Right lobe of liver (tissue), 4 donors: Measurements from ENCODE around the gene KIF26A.

ENCODE experiments used
- POLR2A ChIP-seq: fragments of 450-650 bp; IDR thresholded peaks from one replicate; pipeline ENCODE4 v1.6.1; 2017; ENCODE audit warnings: antibody characterized with exemption, mild to moderate bottlenecking
- TF ChIP-seq, protein P1 (sequence below), 4 donors: fragments of 200-600 bp in 3 of 4; fragments of 450-650 bp in 1 of 4; IDR thresholded peaks; one replicate each; pipeline versions ENCODE4 v1.5.1 to v1.8.0; 2016 to 2022; ENCODE audit warnings: antibody characterized with exemption in 4 of 4, mild to moderate bottlenecking in 2 of 4
- donor health status: DM: no; HTN: no; CAD: no.
- donor health status: DM: no; HTN: no; CAD: no.
- donor health status: DM: no; HTN: yes; CAD: no.

DNA sequence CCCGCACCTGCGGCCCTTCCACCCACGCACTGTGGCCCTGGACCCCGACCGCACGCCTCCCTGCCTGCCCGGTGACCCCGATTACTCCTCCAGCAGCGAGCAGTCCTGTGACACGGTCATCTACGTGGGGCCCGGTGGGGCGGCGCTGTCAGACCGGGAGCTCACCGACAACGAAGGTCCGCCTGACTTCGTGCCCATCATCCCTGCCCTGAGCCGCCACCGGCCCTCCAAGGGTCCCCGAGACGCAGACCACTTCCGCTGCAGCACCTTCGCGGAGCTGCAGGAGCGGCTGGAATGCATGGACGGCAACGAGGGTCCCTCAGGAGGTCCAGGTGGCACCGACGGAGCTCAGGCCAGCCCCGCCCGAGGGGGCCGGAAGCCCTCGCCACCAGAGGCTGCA, 36.7 kb downstream of the KIF26A start:
- TF ChIP-seq, protein P1, sequence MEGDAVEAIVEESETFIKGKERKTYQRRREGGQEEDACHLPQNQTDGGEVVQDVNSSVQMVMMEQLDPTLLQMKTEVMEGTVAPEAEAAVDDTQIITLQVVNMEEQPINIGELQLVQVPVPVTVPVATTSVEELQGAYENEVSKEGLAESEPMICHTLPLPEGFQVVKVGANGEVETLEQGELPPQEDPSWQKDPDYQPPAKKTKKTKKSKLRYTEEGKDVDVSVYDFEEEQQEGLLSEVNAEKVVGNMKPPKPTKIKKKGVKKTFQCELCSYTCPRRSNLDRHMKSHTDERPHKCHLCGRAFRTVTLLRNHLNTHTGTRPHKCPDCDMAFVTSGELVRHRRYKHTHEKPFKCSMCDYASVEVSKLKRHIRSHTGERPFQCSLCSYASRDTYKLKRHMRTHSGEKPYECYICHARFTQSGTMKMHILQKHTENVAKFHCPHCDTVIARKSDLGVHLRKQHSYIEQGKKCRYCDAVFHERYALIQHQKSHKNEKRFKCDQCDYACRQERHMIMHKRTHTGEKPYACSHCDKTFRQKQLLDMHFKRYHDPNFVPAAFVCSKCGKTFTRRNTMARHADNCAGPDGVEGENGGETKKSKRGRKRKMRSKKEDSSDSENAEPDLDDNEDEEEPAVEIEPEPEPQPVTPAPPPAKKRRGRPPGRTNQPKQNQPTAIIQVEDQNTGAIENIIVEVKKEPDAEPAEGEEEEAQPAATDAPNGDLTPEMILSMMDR (IDR thresholded peaks at IDR 0.05) = no peak
- TF ChIP-seq POLR2A = no peak
